Transverse colon (tissue), 4 donors: ENCODE measurements around the gene LEMD1. TPM values are rescaled to one million over a fixed set of nuclear protein-coding genes. Genes with fewer than 3 reads are reported as not detected.
A peak's percentile ranks its signal among the peaks of the same experiment; 100 is the strongest.
"Not testable (repeated sequence)": the region's sequence is repeated elsewhere in the genome, so short reads cannot be mapped to it uniquely, and the experiment has no call there.

Experiments
- DNase-seq: peaks from one replicate; pipeline ENCODE4 v3.0.0-alpha.2; 2019
- H3K27ac ChIP-seq, 4 donors: fragments of 200-600 bp; sonication (generic); 2 replicates each; pipeline ENCODE4 v1.5.1; 2016 to 2018; ENCODE audit warnings: inconsistent platforms in 4 of 4
- H3K27me3 ChIP-seq: fragments of 200-600 bp; sonication (generic); 2 replicates; pipeline ENCODE4 v1.5.1; 2017; ENCODE audit warnings: inconsistent platforms
- H3K36me3 ChIP-seq, 4 donors: fragments of 200-600 bp; sonication (generic); 2 replicates each; pipeline ENCODE4 v1.5.1; 2017 to 2019; ENCODE audit warnings: inconsistent platforms in 4 of 4
- H3K4me1 ChIP-seq, 4 donors: fragments of 200-600 bp; sonication (generic); 2 replicates each; pipeline ENCODE4 v1.5.1; 2017 to 2020; ENCODE audit warnings: inconsistent platforms in 4 of 4
- H3K4me3 ChIP-seq, 4 donors: fragments of 200-600 bp; sonication (generic); 1 replicate in 1 of 4; 2 replicates in 3 of 4; pipeline versions ENCODE4 v1.5.1 to v1.6.1; 2017 to 2019; ENCODE audit warnings: inconsistent platforms in 4 of 4
- H3K9me3 ChIP-seq, 2 donors: fragments of 200-600 bp; sonication (generic); 2 replicates each; pipeline ENCODE4 v1.5.1; 2017 to 2019; ENCODE audit warnings: inconsistent platforms in 2 of 2
- CTCF ChIP-seq, 5 experiments: fragments of 200-600 bp in 3 of 5; fragments of 450-650 bp in 2 of 5; sonication (generic) in 3 of 5; IDR thresholded peaks; 1 replicate in 2 of 5; 2 replicates in 3 of 5; pipeline ENCODE4 v1.5.1; 2016 to 2017; ENCODE audit warnings: antibody characterized with exemption in 5 of 5, inconsistent platforms in 3 of 5, mild to moderate bottlenecking in 2 of 5, moderate library complexity in 1 of 5
- EP300 ChIP-seq: sonication (generic); formaldehyde crosslinking; IDR thresholded peaks from one replicate; pipeline ENCODE4 v1.6.1; 2017; ENCODE audit warnings: antibody characterized with exemption, low read depth
- POLR2A ChIP-seq: fragments of 450-650 bp; IDR thresholded peaks from one replicate; pipeline ENCODE4 v1.6.1; 2016; ENCODE audit warnings: antibody characterized with exemption, mild to moderate bottlenecking, moderate library complexity
- POLR2AphosphoS5 ChIP-seq, 3 donors: sonication (generic); formaldehyde crosslinking; IDR thresholded peaks; one replicate each; pipeline ENCODE4 v1.6.1; 2016; ENCODE audit warnings: antibody characterized with exemption in 3 of 3
- WGBS, 2 donors: methylation state at CpG; one replicate each; pipeline ENCODE4 v1.1.5; 2018; ENCODE audit warnings: low coverage in 1 of 2; 5-methylcytosine and 5-hydroxymethylcytosine counted together
- in situ Hi-C, 4 donors: fragments of 200-750 bp; cut with MboI; loops; one replicate each; pipeline versions ENCODE4 v1.15.0 to v1.15.1; 2017; ENCODE audit warnings: low sequenced_read_pairs in 3 of 4, low pct_ligation_motif_present in 1 of 4, low pct_unique_long_range_greater_than_20kb in 1 of 4
- intact Hi-C: fragments of 100-400 bp; cut with DNase I; formaldehyde crosslinking; loops from one replicate; pipeline ENCODE4 v1.15.1; 2023; ENCODE audit warnings: low total_unique reads
- total RNA-seq, 4 donors: library from RNA; depleted of rRNA; stranded (reverse); fragments of >200 nt; gene quantifications; one replicate each; pipeline ENCODE4 v1.1.0, GENCODE V29; 2016

Gene LEMD1
- total RNA-seq, 4 donors from 2014 or later: not detected

- in situ Hi-C loops: loop anchor here in 1 of 4 donors (10.0 kb wide), 2 partner anchors 89 to 129 kb away; no protein-coding TSS in a partner anchor
- 57 to 74% methylated on average over 3 of the region's 3 CpGs for WGBS, 2 donors
- Histone ChIP-seq H3K4me3 (no peak overlapping the region), H3K36me3 (no peaks in the 10 kb centered on the region), H3K9me3 (no peaks in the 10 kb centered on the region), H3K27ac (no peak overlapping the region), H3K27me3 (peaks cover 7% of the 10 kb centered on the region), H3K4me1 (no peaks in the 10 kb centered on the region)
- intact Hi-C loops: loop anchor here (5.0 kb wide), 1 partner anchor 87 kb away; no protein-coding TSS in a partner anchor
- no peak for DNase-seq
- TF ChIP-seq POLR2A (no peak), EP300 (no peak), POLR2AphosphoS5 (IDR thresholded peaks at IDR 0.05) (no peak), CTCF (IDR thresholded peaks at IDR 0.05) (no peak)
These were observed 26.2 kb downstream of the LEMD1 start for GRCh38 chr1:205395616-205396015.

GRCh38 chr1:205392650-205393049, 29.2 kb downstream of the LEMD1 start:
- intact Hi-C loops: no loop called here
- in situ Hi-C loops: loop anchor here in 1 of 4 donors (10.0 kb wide), 2 partner anchors 92 to 132 kb away; no protein-coding TSS in a partner anchor
- Histone ChIP-seq H3K4me1 (no peaks in the 10 kb centered on the region), H3K4me3 (no peak overlapping the region), H3K9me3 (no peaks in the 10 kb centered on the region), H3K27ac (no peak overlapping the region), H3K27me3 (peaks cover 7% of the 10 kb centered on the region), H3K36me3 (no peaks in the 10 kb centered on the region)
- WGBS, 2 donors: 87% methylated on average over 1 of the region's 1 CpG; no CpG with 5 or more reads in 1 of the 2 donors
- DNase-seq: no peak
- no peak for TF ChIP-seq POLR2A
- no peak for TF ChIP-seq CTCF (IDR thresholded peaks at IDR 0.05)
- TF ChIP-seq POLR2AphosphoS5 (IDR thresholded peaks at IDR 0.05): no peak
- no peak for TF ChIP-seq EP300

- WGBS, 2 donors: 49 to 82% methylated on average over 7 of the region's 7 CpGs
- H3K9me3 ChIP-seq: no peaks in the 10 kb centered on the region
- no peaks in the 10 kb centered on the region for H3K4me1 ChIP-seq
- no peak for TF ChIP-seq EP300
- no peak for TF ChIP-seq POLR2AphosphoS5 (IDR thresholded peaks at IDR 0.05)
- TF ChIP-seq POLR2A: no peak
- TF ChIP-seq CTCF (IDR thresholded peaks at IDR 0.05): no peak
- H3K27ac ChIP-seq: no peak overlapping the region
- H3K4me3 ChIP-seq: no peak overlapping the region
- peak; percentile 33 for DNase-seq
- no peaks in the 10 kb centered on the region for H3K36me3 ChIP-seq
- intact Hi-C loops: no loop called here
- peaks cover 7% of the 10 kb centered on the region for H3K27me3 ChIP-seq
- in situ Hi-C loops: loop anchor here in 1 of 4 donors (10.0 kb wide), 2 partner anchors 93 to 133 kb away; no protein-coding TSS in a partner anchor
These were observed 30.5 kb downstream of the LEMD1 start for GRCh38 chr1:205391386-205391785.

GRCh38 chr1:205387845-205388244, 34.0 kb downstream of the LEMD1 start:
- in situ Hi-C loops (no loop called here), intact Hi-C loops (no loop called here)
- DNase-seq: no peak
- Histone ChIP-seq H3K36me3 (no peaks in the 10 kb centered on the region), H3K4me1 (no peaks in the 10 kb centered on the region), H3K27ac (no peak overlapping the region), H3K9me3 (no peaks in the 10 kb centered on the region), H3K27me3 (no peaks in the 10 kb centered on the region), H3K4me3 (no peak overlapping the region)
- no peak for TF ChIP-seq CTCF (IDR thresholded peaks at IDR 0.05)
- no peak for TF ChIP-seq EP300
- no peak for TF ChIP-seq POLR2AphosphoS5 (IDR thresholded peaks at IDR 0.05)
- no peak for TF ChIP-seq POLR2A
- 93 to 100% methylated on average over 1 to 2 of the region's 2 CpGs for WGBS, 2 donors

GRCh38 chr1:205382990-205383389, 38.9 kb downstream of the LEMD1 start:
- H3K4me1 ChIP-seq, intact Hi-C loops, H3K27me3 ChIP-seq, H3K4me3 ChIP-seq, in situ Hi-C loops, H3K27ac ChIP-seq, H3K36me3 ChIP-seq, DNase-seq, H3K9me3 ChIP-seq: not testable (repeated sequence)
- 76 to 82% methylated on average over 3 of the region's 3 CpGs for WGBS, 2 donors
